GM23248 (cell line): ENCODE results near the gene MYRFL.

Source experiments
- EZH2 ChIP-seq: fragments of 200-600 bp; sonication (generic); IDR thresholded peaks from 2 replicates; pipeline ENCODE4 v1.6.1; 2018; ENCODE audit warnings: antibody characterized with exemption, mild to moderate bottlenecking; ENCODE audit not compliant: insufficient read depth, poor library complexity, severe bottlenecking
- EZH2phosphoT487 ChIP-seq: fragments of 200-600 bp; sonication (generic); IDR thresholded peaks from 2 replicates; pipeline ENCODE4 v1.6.1; 2018; ENCODE audit warnings: antibody characterized with exemption, moderate library complexity, mild to moderate bottlenecking, low read depth; ENCODE audit not compliant: insufficient read depth

GRCh38 chr12:69916544-69917235 lies 91.7 kb downstream of the MYRFL start:
- TF ChIP-seq EZH2 (no peak), EZH2phosphoT487 (no peak)
